SK-N-SH (cell line): ENCODE data around the gene FLRT1. TPM values are rescaled to one million over a fixed set of nuclear protein-coding genes. Genes with fewer than 3 reads are reported as not detected.
A peak's percentile ranks its signal among the peaks of the same experiment; 100 is the strongest.

ENCODE experiments used
- CTCF ChIA-PET: fragments of 300-600, 350-600 bp; formaldehyde crosslinking; extraction: SDS; loops from one replicate; lab custom pipeline; 2021; lab: Yijun Ruan, JAX
- POLR2A ChIA-PET: fragments of 350-600 bp; sonication (Branson Sonifier 250); formaldehyde crosslinking; extraction: SDS; loops from one replicate; lab custom pipeline; 2020; ENCODE audit warnings: antibody characterized with exemption, inconsistent platforms; lab: Yijun Ruan, JAX
- DNase-seq: peaks from one replicate; pipeline ENCODE4 v3.0.0; 2012
- H2AFZ ChIP-seq: fragments of 200-600 bp; sonication (generic); 2 replicates; pipeline ENCODE4 v1.8.1; 2016; ENCODE audit warnings: antibody characterized with exemption, mild to moderate bottlenecking, low read depth
- H3F3A ChIP-seq: fragments of 200-600 bp; sonication (generic); replicated peaks from 2 replicates; pipeline ENCODE3; 2016; ENCODE audit warnings: antibody characterized with exemption, mild to moderate bottlenecking; ENCODE audit not compliant: insufficient read depth
- H3K27ac ChIP-seq, 2 experiments: fragments of 200-500 bp in 1 of 2; fragments of 200-600 bp in 1 of 2; sonication (Bioruptor generic) in 1 of 2; sonication (generic), shearing (Covaris generic) in 1 of 2; 2 replicates each; pipeline versions ENCODE4 v1.5.1 to v1.6.1; 2014 to 2016; ENCODE audit warnings: low read depth in 2 of 2, inconsistent platforms in 1 of 2, low read length in 1 of 2, mild to moderate bottlenecking in 1 of 2, mixed read lengths in 1 of 2
- H3K27me3 ChIP-seq: fragments of 200-600 bp; sonication (generic), shearing (Covaris generic); 2 replicates; pipeline ENCODE4 v1.6.1; 2016; ENCODE audit warnings: mixed run types; ENCODE audit not compliant: insufficient read depth
- H3K36me3 ChIP-seq, 2 experiments: fragments of 200-500 bp in 1 of 2; fragments of 200-600 bp in 1 of 2; sonication (Bioruptor generic) in 1 of 2; sonication (generic) in 1 of 2; replicated peaks in 1 of 2; 2 replicates each; pipeline versions ENCODE3 to v1.5.1; 2014 to 2016; ENCODE audit warnings: low read length in 1 of 2, mild to moderate bottlenecking in 1 of 2; ENCODE audit not compliant: insufficient read depth in 2 of 2, control insufficient read depth in 1 of 2
- H3K4me1 ChIP-seq, 2 experiments: fragments of 200-500 bp in 1 of 2; fragments of 200-600 bp in 1 of 2; sonication (Bioruptor generic) in 1 of 2; sonication (generic), shearing (Covaris generic) in 1 of 2; 2 replicates each; pipeline versions ENCODE4 v1.5.1 to v1.6.1; 2014 to 2016; ENCODE audit warnings: low read depth in 1 of 2, low read length in 1 of 2, mixed run types in 1 of 2; ENCODE audit not compliant: insufficient read depth in 2 of 2, control insufficient read depth in 1 of 2
- H3K4me2 ChIP-seq: fragments of 200-600 bp; sonication (generic), shearing (Covaris generic); 2 replicates; pipeline ENCODE4 v1.6.1; 2017; ENCODE audit warnings: mixed run types
- H3K4me3 ChIP-seq, 2 experiments: fragments of 200-500 bp in 1 of 2; fragments of 200-600 bp in 1 of 2; sonication (Bioruptor generic) in 1 of 2; sonication (generic), shearing (Covaris generic) in 1 of 2; 2 replicates each; pipeline versions ENCODE4 v1.5.1 to v1.8.1; 2014 to 2016; ENCODE audit warnings: low read depth in 2 of 2, inconsistent platforms in 1 of 2, low read length in 1 of 2, mild to moderate bottlenecking in 1 of 2, mixed read lengths in 1 of 2, moderate library complexity in 1 of 2
- H3K79me2 ChIP-seq: fragments of 200-600 bp; sonication (generic); 2 replicates; pipeline ENCODE4 v1.8.1; 2017; ENCODE audit warnings: mild to moderate bottlenecking; ENCODE audit not compliant: insufficient read depth
- H3K9ac ChIP-seq: fragments of 200-600 bp; sonication (generic); 2 replicates; pipeline ENCODE4 v1.6.1; 2017; ENCODE audit warnings: mixed run types
- H3K9me2 ChIP-seq: fragments of 200-600 bp; sonication (generic); 2 replicates; pipeline ENCODE4 v1.6.1; 2017; ENCODE audit warnings: mixed run types
- H3K9me3 ChIP-seq: fragments of 200-600 bp; sonication (generic); 2 replicates; pipeline ENCODE4 v1.6.1; 2017; ENCODE audit warnings: mixed run types, mild to moderate bottlenecking, moderate library complexity
- H4K20me1 ChIP-seq: fragments of 200-600 bp; sonication (generic); 2 replicates; pipeline ENCODE4 v1.6.1; 2017; ENCODE audit warnings: mild to moderate bottlenecking, mixed run types; ENCODE audit not compliant: insufficient read depth
- CHD2 ChIP-seq: fragments of 150-350 bp; IDR thresholded peaks from 2 replicates; pipeline ENCODE4 v1.6.1; 2018; ENCODE audit warnings: low read length; ENCODE audit not compliant: partially characterized antibody
- ELF1 ChIP-seq: IDR thresholded peaks from 2 replicates; pipeline ENCODE4 v1.4.0; 2012
- EP300 ChIP-seq, 2 experiments: IDR thresholded peaks; 2 replicates each; pipeline versions ENCODE4 v1.4.0 to v1.6.1; 2012; ENCODE audit warnings: borderline replicate concordance in 1 of 2, low read depth in 1 of 2, low read length in 1 of 2
- EZH2phosphoT487 ChIP-seq: fragments of 200-600 bp; sonication (generic); IDR thresholded peaks from 2 replicates; pipeline ENCODE4 v1.6.1; 2017; ENCODE audit warnings: low read depth, mixed run types, mild to moderate bottlenecking, antibody characterized with exemption, moderate library complexity, borderline replicate concordance
- FOSL2 ChIP-seq: IDR thresholded peaks from 2 replicates; pipeline ENCODE4 v1.4.0; 2012; ENCODE audit warnings: low read depth, mild to moderate bottlenecking, moderate library complexity, borderline replicate concordance
- FOXJ3 ChIP-seq: sonication (generic); formaldehyde crosslinking; IDR thresholded peaks from 2 replicates; pipeline ENCODE4 v1.5.1; 2020; ENCODE audit warnings: mild to moderate bottlenecking, missing genetic modification reagents
- GABPA ChIP-seq: IDR thresholded peaks from 2 replicates; pipeline ENCODE4 v1.4.0; 2012; ENCODE audit warnings: low read depth, mild to moderate bottlenecking
- GATA2 ChIP-seq: sonication (generic); formaldehyde crosslinking; IDR thresholded peaks from 2 replicates; pipeline ENCODE4 v1.5.0; 2020; ENCODE audit warnings: mild to moderate bottlenecking, missing genetic modification reagents
- JUND ChIP-seq: IDR thresholded peaks from 2 replicates; pipeline ENCODE4 v1.4.0; 2012
- MEF2A ChIP-seq: IDR thresholded peaks from 2 replicates; pipeline ENCODE4 v1.4.0; 2012; ENCODE audit warnings: low read depth, borderline replicate concordance
- MXI1 ChIP-seq: IDR thresholded peaks from 2 replicates; pipeline ENCODE4 v1.6.1; 2012; ENCODE audit warnings: mild to moderate bottlenecking, low read depth, low read length, improper control_type of control experiment
- NFIC ChIP-seq: IDR thresholded peaks from 2 replicates; pipeline ENCODE4 v1.4.0; 2012; ENCODE audit warnings: borderline replicate concordance
- NRF1 ChIP-seq: IDR thresholded peaks from 2 replicates; pipeline ENCODE4 v1.6.1; 2012; ENCODE audit warnings: low read depth, mild to moderate bottlenecking, low read length
- RAD21 ChIP-seq: IDR thresholded peaks from 2 replicates; pipeline ENCODE4 v1.6.1; 2012; ENCODE audit warnings: mild to moderate bottlenecking, low read length
- RCOR1 ChIP-seq: fragments of 150-350 bp; IDR thresholded peaks from 2 replicates; pipeline ENCODE4 v1.6.1; 2017; ENCODE audit warnings: antibody characterized with exemption, low read length
- RXRA ChIP-seq: IDR thresholded peaks from 2 replicates; pipeline ENCODE4 v1.4.0; 2012; ENCODE audit warnings: low read depth, mild to moderate bottlenecking, borderline replicate concordance
- SMC3 ChIP-seq: IDR thresholded peaks from 2 replicates; pipeline ENCODE4 v1.6.1; 2012; ENCODE audit warnings: low read depth, low read length, improper control_type of control experiment
- TCF12 ChIP-seq: IDR thresholded peaks from 2 replicates; pipeline ENCODE4 v1.4.0; 2012
- TEAD4 ChIP-seq: IDR thresholded peaks from 2 replicates; pipeline ENCODE4 v1.4.0; 2012; ENCODE audit warnings: mild to moderate bottlenecking, borderline replicate concordance; ENCODE audit not compliant: insufficient read depth
- WGBS: methylation state at CpG from one replicate; pipeline ENCODE4 v1.1.6; 2017; ENCODE audit warnings: low lambda C conversion rate; 5-methylcytosine and 5-hydroxymethylcytosine counted together
- polyA plus RNA-seq, 3 experiments: library from polyadenylated mRNA; depleted of rRNA; stranded (reverse); fragments of >200 nt; gene quantifications; 2 replicates each; pipeline ENCODE4 v1.2.3, GENCODE V29; 2012
- TF ChIP-seq, protein P1 (sequence below): IDR thresholded peaks from 2 replicates; pipeline ENCODE4 v1.4.0; 2012; ENCODE audit warnings: low read depth
- TF ChIP-seq, protein P2 (sequence below): IDR thresholded peaks from 2 replicates; pipeline ENCODE4 v1.4.0; 2012; ENCODE audit warnings: low read depth, borderline replicate concordance
- TF ChIP-seq, protein P3 (sequence below): IDR thresholded peaks from 2 replicates; pipeline ENCODE4 v1.4.0; 2012; ENCODE audit warnings: low read depth, borderline replicate concordance
- TF ChIP-seq, protein P4 (sequence below): IDR thresholded peaks from 2 replicates; pipeline ENCODE4; 2012
- TF ChIP-seq, protein P5 (sequence below): fragments of 150-350 bp; IDR thresholded peaks from 2 replicates; pipeline ENCODE4 v1.6.1; 2017; ENCODE audit warnings: antibody characterized with exemption, low read length, low read depth, borderline replicate concordance

FLRT1 gene
- polyA plus RNA-seq, 1 of the 3 experiments (the other 2 are of a cell fraction) = 0.03 TPM

DNA sequence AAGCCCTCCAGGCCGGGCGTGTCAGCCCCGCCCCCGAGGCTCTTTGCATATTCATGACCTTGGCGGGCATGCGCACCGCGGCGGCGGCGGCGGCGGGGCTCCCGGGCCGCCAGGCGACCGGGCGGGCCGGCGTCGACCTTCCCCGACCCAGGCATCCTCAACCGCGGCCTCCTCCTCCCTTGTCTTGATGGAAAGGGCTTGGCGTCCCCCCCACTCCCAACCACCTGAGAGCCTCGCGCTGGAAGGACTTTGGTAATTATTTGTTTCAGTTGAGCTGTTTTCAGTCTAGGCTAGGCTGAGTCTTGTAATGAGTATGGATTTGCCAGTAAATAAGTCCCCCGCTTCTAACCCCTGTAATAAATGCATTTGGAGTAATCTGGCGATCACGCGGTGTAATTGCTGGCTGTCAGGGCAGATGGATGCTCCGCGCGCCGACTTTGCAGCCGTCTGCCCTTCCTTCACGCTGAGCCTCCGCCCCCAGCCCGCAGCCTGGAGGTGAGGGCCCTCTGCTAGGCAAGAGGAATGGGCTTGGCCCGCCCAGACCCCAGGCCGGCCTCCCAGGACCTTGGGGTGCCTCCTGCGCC is 25.2 kb downstream of the FLRT1 start:
- TF ChIP-seq RXRA (no peak), NFIC (no peak), FOSL2 (no peak), CHD2 (no peak), GATA2 (CRISPR knock-in tag) (no peak; the same call in 1 of the 2 replicates), TEAD4 (no peak), MXI1 (peak; percentile 88), NRF1 (peak; percentile 75), SMC3 (no peak), TCF12 (no peak), GABPA (no peak), EZH2phosphoT487 (no peak), MEF2A (no peak), JUND (no peak), FOXJ3 (no peak), RAD21 (no peak), RCOR1 (0 out of 2 replicates have a peak, but pooled peaks have one; percentile 14), ELF1 (no peak), EP300 (IDR thresholded peaks at IDR 0.05; ENCODE audit: borderline replicate concordance in 1 of 2, low read depth in 1 of 2, low read length in 1 of 2) (peak in 1 of 2 experiments; percentile 61; a peak in 2 of 4 replicates)
- TF ChIP-seq, protein P1, sequence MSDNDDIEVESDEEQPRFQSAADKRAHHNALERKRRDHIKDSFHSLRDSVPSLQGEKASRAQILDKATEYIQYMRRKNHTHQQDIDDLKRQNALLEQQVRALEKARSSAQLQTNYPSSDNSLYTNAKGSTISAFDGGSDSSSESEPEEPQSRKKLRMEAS = no peak
- TF ChIP-seq, protein P2, sequence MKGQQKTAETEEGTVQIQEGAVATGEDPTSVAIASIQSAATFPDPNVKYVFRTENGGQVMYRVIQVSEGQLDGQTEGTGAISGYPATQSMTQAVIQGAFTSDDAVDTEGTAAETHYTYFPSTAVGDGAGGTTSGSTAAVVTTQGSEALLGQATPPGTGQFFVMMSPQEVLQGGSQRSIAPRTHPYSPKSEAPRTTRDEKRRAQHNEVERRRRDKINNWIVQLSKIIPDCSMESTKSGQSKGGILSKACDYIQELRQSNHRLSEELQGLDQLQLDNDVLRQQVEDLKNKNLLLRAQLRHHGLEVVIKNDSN = no peak
- TF ChIP-seq, protein P3, sequence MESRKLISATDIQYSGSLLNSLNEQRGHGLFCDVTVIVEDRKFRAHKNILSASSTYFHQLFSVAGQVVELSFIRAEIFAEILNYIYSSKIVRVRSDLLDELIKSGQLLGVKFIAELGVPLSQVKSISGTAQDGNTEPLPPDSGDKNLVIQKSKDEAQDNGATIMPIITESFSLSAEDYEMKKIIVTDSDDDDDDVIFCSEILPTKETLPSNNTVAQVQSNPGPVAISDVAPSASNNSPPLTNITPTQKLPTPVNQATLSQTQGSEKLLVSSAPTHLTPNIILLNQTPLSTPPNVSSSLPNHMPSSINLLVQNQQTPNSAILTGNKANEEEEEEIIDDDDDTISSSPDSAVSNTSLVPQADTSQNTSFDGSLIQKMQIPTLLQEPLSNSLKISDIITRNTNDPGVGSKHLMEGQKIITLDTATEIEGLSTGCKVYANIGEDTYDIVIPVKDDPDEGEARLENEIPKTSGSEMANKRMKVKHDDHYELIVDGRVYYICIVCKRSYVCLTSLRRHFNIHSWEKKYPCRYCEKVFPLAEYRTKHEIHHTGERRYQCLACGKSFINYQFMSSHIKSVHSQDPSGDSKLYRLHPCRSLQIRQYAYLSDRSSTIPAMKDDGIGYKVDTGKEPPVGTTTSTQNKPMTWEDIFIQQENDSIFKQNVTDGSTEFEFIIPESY = no peak
- TF ChIP-seq, protein P4, sequence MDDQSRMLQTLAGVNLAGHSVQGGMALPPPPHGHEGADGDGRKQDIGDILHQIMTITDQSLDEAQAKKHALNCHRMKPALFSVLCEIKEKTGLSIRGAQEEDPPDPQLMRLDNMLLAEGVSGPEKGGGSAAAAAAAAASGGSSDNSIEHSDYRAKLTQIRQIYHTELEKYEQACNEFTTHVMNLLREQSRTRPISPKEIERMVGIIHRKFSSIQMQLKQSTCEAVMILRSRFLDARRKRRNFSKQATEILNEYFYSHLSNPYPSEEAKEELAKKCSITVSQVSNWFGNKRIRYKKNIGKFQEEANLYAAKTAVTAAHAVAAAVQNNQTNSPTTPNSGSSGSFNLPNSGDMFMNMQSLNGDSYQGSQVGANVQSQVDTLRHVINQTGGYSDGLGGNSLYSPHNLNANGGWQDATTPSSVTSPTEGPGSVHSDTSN = no peak
- TF ChIP-seq, protein P5, sequence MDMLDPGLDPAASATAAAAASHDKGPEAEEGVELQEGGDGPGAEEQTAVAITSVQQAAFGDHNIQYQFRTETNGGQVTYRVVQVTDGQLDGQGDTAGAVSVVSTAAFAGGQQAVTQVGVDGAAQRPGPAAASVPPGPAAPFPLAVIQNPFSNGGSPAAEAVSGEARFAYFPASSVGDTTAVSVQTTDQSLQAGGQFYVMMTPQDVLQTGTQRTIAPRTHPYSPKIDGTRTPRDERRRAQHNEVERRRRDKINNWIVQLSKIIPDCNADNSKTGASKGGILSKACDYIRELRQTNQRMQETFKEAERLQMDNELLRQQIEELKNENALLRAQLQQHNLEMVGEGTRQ = no peak
- peak overlapping the region; percentile 77; the same call in 1 of the 2 replicates for H2AFZ ChIP-seq
- H3K4me2 ChIP-seq = peak overlapping the region; percentile 84
- H3K9ac ChIP-seq = peak overlapping the region; percentile 55; the same call in 1 of the 2 replicates
- no peaks in the 10 kb centered on the region for H3K9me2 ChIP-seq
- no peaks in the 10 kb centered on the region for H3K27me3 ChIP-seq
- ChIA-PET POLR2A (interaction anchor here (0.7 to 2.3 kb wide), 6 partner anchors 13 to 87 kb away, joined by 3 to 7 read pairs (median 4); no protein-coding TSS in a partner anchor), CTCF (interaction anchor here (0.6 to 3.1 kb wide), 8 partner anchors 16 to 92 kb away, joined by 3 to 10 read pairs (median 3); no protein-coding TSS in a partner anchor)
- H3K27ac ChIP-seq = peak overlapping the region in 1 of 2 experiments; percentile 98; a peak in 2 of 4 replicates
- H3K36me3 ChIP-seq = no peaks in the 10 kb centered on the region
- WGBS = 20% methylated on average over 16 of the region's 42 CpGs
- peak overlapping the region; percentile 51 to 61 for H3K4me3 ChIP-seq
- H3K79me2 ChIP-seq = no peaks in the 10 kb centered on the region
- H3K4me1 ChIP-seq = peaks cover 4 to 89% of the 10 kb centered on the region in 2 experiments; a peak in 3 of 4 replicates
- no peaks in the 10 kb centered on the region for H4K20me1 ChIP-seq
- no peaks in the 10 kb centered on the region for H3K9me3 ChIP-seq
- DNase-seq = peak; percentile 81
- H3F3A ChIP-seq = no peaks in the 10 kb centered on the region
